ES-I3 (cell line): ENCODE data around the gene IRF2BPL.

ENCODE experiments used
- H3K36me3 ChIP-seq: 2 replicates; pipeline ENCODE4 v1.6.1; 2013; ENCODE audit warnings: mild to moderate bottlenecking, low read length, control low read depth, moderate library complexity; ENCODE audit not compliant: insufficient read depth
- H3K4me1 ChIP-seq: 2 replicates; pipeline ENCODE4 v1.6.1; 2013; ENCODE audit warnings: mild to moderate bottlenecking, control low read depth, low read length; ENCODE audit not compliant: insufficient read depth
- H3K9ac ChIP-seq: 2 replicates; pipeline ENCODE4 v1.6.1; 2013; ENCODE audit warnings: low read depth, mild to moderate bottlenecking, low read length, moderate library complexity
- H3K9me3 ChIP-seq: 2 replicates; pipeline ENCODE4 v1.6.1; 2013; ENCODE audit warnings: mild to moderate bottlenecking, low read length, moderate library complexity; ENCODE audit not compliant: control insufficient read depth, insufficient read depth

The IRF2BPL gene

GRCh38 chr14:77028384-77029231, at the start of gene IRF2BPL:
Gene IRF2BPL (minus strand): TSS chr14:77028708. CDS start chr14:77027792, 916 bp downstream.
- 0 out of 2 replicates have a peak, but pooled peaks cover 3% of the 10 kb centered on the region for H3K36me3 ChIP-seq
- peak within 1 kb of the TSS; percentile 91 for H3K9ac ChIP-seq
- H3K9me3 ChIP-seq = no peaks in the 10 kb centered on the region
- peaks cover 23% of the 10 kb centered on the region for H3K4me1 ChIP-seq

DNA sequence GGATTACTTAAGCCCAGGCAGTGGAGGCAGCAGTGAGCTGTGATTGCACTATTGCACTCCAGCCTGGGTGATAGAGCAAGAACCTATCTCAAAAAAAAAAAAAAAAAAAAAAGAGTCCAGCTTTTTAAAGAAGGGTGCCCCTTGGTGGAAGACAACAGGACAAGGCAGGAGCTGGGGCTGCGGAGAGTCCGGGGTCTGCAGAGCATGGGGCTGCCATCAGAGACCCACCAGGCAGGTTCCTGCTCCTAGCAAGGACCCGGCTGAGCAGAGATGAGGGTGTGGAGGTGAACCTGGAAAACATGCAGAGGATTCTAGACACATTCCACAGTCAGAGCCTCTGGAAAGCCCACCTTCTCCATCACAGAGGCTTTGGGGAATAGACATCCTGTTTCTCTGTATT, 48.5 kb upstream of the IRF2BPL start:
- H3K9ac ChIP-seq = no peak overlapping the region

GRCh38 chr14:77076113-77076631, 47.7 kb upstream of the IRF2BPL start:
- H3K9me3 ChIP-seq = no peaks in the 10 kb centered on the region
- H3K9ac ChIP-seq = peak overlapping the region; percentile 13; the same call in 1 of the 2 replicates
- H3K4me1 ChIP-seq = peaks cover 3% of the 10 kb centered on the region; the same call in 1 of the 2 replicates
- H3K36me3 ChIP-seq = no peaks in the 10 kb centered on the region

More for the DNA sequence above, 48.5 kb upstream of the IRF2BPL start:
- Histone ChIP-seq H3K9me3 (no peaks in the 10 kb centered on the region), H3K4me1 (no peaks in the 10 kb centered on the region; the same call in 1 of the 2 replicates), H3K36me3 (no peaks in the 10 kb centered on the region)

- Histone ChIP-seq H3K4me1 (peaks cover 6% of the 10 kb centered on the region; the same call in 1 of the 2 replicates), H3K9ac (no peak overlapping the region), H3K9me3 (no peaks in the 10 kb centered on the region), H3K36me3 (no peaks in the 10 kb centered on the region)
These were observed 46.5 kb upstream of the IRF2BPL start for GRCh38 chr14:77074969-77075368.

DNA sequence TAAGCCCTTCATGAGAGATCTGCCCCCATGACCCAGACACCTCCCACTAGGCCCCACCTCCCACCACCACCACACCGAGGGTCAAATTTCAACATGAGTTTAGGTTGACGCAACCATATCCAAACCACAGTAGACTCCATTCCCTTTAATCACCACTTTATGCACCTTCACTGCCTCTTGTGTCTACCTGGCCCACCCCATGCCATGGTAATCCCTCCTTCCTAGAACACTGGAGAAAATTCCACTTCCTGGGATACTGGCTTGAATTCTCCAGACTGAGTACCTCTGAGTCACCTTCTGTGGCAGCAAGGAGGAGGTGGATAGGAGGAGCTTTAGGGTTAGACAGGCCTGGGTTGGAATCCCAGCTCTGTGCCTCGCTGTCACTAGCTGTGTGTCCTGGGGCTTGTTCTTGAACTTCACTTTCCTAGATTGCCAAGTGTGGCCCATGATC, 43.5 kb upstream of the IRF2BPL start:
- no peaks in the 10 kb centered on the region for H3K36me3 ChIP-seq

DNA sequence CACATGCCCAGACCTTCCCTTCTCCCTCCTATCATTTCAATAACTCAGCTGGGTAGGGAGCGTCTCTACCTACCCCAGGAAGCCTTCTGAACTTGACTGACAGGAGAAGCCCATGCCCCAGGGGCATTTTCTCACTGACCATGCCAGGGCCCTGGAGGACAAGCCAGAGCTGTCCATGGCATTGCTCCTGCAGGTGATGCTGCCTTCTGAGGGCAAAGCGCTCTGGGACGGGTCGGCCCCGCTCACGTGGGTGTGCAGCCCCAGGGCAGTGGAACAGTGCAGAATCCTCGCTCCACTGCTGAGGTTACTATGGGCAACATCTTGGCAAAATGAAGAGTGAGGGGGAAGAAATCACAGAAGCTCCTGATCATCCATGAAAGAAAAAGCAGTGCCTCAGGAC, 41.0 kb upstream of the IRF2BPL start:
- peaks cover 6% of the 10 kb centered on the region; the same call in 1 of the 2 replicates for H3K4me1 ChIP-seq
- no peaks in the 10 kb centered on the region for H3K36me3 ChIP-seq
- H3K9me3 ChIP-seq = no peaks in the 10 kb centered on the region
- H3K9ac ChIP-seq = no peak overlapping the region

More for the DNA sequence above, 43.5 kb upstream of the IRF2BPL start:
- no peaks in the 10 kb centered on the region for H3K9me3 ChIP-seq
- peaks cover 6% of the 10 kb centered on the region; the same call in 1 of the 2 replicates for H3K4me1 ChIP-seq
- no peak overlapping the region for H3K9ac ChIP-seq

DNA sequence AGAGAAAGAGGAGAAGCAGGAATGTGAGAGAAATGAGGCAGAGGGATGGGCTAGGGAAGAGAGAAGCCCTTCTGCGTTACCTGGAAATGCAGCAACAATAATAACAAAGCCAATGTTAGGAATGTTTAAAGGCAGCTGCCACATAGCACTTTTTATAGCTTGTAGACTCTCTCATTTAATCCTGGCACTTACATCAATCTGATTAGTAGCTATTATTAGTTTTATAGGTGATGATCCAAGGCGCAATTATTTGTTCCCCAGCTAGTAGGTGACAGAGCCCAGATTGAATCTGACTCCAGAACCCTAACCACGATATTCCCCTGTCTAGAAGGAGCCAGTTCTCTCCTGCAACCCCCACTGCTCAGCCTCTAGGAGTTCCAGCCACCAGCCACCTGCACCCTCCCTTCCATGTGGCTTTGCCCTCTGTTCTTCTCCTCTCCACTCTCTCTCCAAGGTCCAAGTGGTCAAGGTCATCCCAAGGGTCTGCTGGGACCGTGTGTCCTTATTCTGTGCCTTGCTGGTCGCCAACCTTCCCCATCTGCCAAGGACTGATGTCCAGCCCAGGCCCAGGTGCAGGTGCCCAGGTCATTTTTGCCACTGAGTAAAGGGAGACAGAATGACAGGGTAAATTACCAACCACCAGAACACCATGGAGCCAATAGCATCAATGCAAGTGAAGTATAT, 40.2 kb upstream of the IRF2BPL start:
- no peaks in the 10 kb centered on the region for H3K36me3 ChIP-seq
- H3K4me1 ChIP-seq = peaks cover 6% of the 10 kb centered on the region; the same call in 1 of the 2 replicates
- H3K9me3 ChIP-seq = no peaks in the 10 kb centered on the region
- no peak overlapping the region for H3K9ac ChIP-seq

- Histone ChIP-seq H3K9me3 (no peaks in the 10 kb centered on the region), H3K36me3 (no peaks in the 10 kb centered on the region), H3K9ac (no peak overlapping the region), H3K4me1 (peaks cover 6% of the 10 kb centered on the region; the same call in 1 of the 2 replicates)
These were observed 39.4 kb upstream of the IRF2BPL start for GRCh38 chr14:77067632-77068516.

GRCh38 chr14:77066578-77067172, 38.2 kb upstream of the IRF2BPL start:
- no peaks in the 10 kb centered on the region for H3K36me3 ChIP-seq
- no peaks in the 10 kb centered on the region for H3K9me3 ChIP-seq
- peaks cover 7% of the 10 kb centered on the region for H3K4me1 ChIP-seq
- H3K9ac ChIP-seq = no peak overlapping the region

- H3K9ac ChIP-seq = no peak overlapping the region
- no peaks in the 10 kb centered on the region for H3K9me3 ChIP-seq
- H3K36me3 ChIP-seq = no peaks in the 10 kb centered on the region
- peaks cover 7% of the 10 kb centered on the region for H3K4me1 ChIP-seq
These were observed 37.5 kb upstream of the IRF2BPL start for GRCh38 chr14:77065851-77066577.

DNA sequence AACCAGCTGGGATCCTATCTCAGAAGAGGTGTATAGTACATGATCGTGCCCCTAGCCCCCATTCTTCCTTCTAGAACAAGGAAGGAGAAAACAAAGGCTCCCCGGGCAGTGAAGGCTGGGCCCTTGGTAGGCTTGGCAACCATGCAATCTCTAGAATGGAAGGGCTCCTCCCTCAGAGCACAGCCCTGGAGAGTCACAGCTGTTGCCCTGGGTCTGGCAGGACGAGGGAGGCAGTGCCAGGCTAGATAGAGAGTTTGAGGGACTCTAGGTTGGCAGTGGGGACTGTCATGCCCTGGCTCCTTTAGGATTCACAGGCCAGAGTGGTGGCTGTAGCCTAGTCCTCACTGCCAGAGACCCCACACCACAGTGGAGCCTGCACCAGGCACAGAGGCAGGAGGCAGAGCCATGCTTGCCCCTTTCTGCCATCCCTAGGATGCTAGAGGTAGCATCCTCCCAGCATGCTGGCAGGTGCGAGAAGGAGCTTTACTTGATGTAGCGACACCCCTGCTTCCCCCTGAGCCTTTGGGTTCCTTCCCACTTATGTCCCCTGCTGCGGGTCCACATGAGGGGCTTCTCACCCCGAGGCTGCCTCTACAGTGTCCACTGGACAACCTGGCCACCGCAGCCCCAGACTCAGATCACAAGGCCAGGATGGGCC, 36.1 kb upstream of the IRF2BPL start:
- Histone ChIP-seq H3K36me3 (no peaks in the 10 kb centered on the region), H3K4me1 (peaks cover 7% of the 10 kb centered on the region), H3K9me3 (no peaks in the 10 kb centered on the region), H3K9ac (no peak overlapping the region)

- Histone ChIP-seq H3K9me3 (no peaks in the 10 kb centered on the region), H3K36me3 (no peaks in the 10 kb centered on the region), H3K4me1 (peaks cover 17% of the 10 kb centered on the region), H3K9ac (no peak overlapping the region)
These were observed 35.2 kb upstream of the IRF2BPL start for GRCh38 chr14:77063571-77064171.
